PFSK-1 (cell line): Measurements from ENCODE around the gene DMTF1.

Experiments used
- FOXP2 ChIP-seq: optimal IDR thresholded peaks from 2 replicates; pipeline ENCODE3; 2011; ENCODE audit warnings: borderline replicate concordance, control low read depth, inconsistent platforms; ENCODE audit not compliant: insufficient read depth; ENCODE audit errors: extremely low read length, extremely low read depth
- POLR2AphosphoS5 ChIP-seq: IDR thresholded peaks from 2 replicates; pipeline ENCODE4 v1.6.1; 2012; ENCODE audit warnings: low read depth, mild to moderate bottlenecking, control low read depth, low read length, moderate library complexity
- SIN3A ChIP-seq: IDR thresholded peaks from 2 replicates; pipeline ENCODE4 v1.6.1; 2012; ENCODE audit warnings: mild to moderate bottlenecking, low read length, moderate library complexity, borderline replicate concordance; ENCODE audit not compliant: insufficient read depth
- TAF1 ChIP-seq: IDR thresholded peaks from 2 replicates; pipeline ENCODE4 v1.6.1; 2012; ENCODE audit warnings: low read length, control low read depth, borderline replicate concordance; ENCODE audit not compliant: insufficient read depth
- TF ChIP-seq, protein P1 (sequence below), 2 experiments: IDR thresholded peaks; 2 replicates each; pipeline versions ENCODE4 v1.6.1 to v1.8.0; 2011 to 2012; ENCODE audit warnings: low read depth in 2 of 2, low read length in 2 of 2, control low read depth in 1 of 2, inconsistent platforms in 1 of 2, mild to moderate bottlenecking in 1 of 2, moderate library complexity in 1 of 2; ENCODE audit not compliant: insufficient read depth in 1 of 2

The DMTF1 gene

DNA sequence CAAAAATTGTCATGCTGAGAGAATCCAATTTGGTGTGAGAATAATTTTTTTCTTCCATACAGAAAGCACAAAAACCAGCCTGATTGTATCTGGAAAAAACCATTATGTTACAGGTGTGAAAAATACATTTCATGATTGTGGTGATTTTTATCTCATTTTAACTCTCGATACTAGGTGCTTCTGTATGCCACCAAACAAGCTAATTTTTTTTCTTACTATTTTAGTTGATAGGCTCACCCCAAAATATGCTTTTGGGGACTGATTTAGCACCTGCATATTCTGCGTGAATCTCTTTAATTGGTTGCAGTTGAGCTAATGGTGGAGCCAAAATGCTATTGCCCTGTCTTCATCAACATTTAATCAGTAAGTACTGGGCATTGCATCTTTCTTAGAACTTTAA is 1.9 kb downstream of the DMTF1 start:
- TF ChIP-seq POLR2AphosphoS5 (no peak), TAF1 (no peak), FOXP2 (no peak), SIN3A (no peak)
- TF ChIP-seq, protein P1, sequence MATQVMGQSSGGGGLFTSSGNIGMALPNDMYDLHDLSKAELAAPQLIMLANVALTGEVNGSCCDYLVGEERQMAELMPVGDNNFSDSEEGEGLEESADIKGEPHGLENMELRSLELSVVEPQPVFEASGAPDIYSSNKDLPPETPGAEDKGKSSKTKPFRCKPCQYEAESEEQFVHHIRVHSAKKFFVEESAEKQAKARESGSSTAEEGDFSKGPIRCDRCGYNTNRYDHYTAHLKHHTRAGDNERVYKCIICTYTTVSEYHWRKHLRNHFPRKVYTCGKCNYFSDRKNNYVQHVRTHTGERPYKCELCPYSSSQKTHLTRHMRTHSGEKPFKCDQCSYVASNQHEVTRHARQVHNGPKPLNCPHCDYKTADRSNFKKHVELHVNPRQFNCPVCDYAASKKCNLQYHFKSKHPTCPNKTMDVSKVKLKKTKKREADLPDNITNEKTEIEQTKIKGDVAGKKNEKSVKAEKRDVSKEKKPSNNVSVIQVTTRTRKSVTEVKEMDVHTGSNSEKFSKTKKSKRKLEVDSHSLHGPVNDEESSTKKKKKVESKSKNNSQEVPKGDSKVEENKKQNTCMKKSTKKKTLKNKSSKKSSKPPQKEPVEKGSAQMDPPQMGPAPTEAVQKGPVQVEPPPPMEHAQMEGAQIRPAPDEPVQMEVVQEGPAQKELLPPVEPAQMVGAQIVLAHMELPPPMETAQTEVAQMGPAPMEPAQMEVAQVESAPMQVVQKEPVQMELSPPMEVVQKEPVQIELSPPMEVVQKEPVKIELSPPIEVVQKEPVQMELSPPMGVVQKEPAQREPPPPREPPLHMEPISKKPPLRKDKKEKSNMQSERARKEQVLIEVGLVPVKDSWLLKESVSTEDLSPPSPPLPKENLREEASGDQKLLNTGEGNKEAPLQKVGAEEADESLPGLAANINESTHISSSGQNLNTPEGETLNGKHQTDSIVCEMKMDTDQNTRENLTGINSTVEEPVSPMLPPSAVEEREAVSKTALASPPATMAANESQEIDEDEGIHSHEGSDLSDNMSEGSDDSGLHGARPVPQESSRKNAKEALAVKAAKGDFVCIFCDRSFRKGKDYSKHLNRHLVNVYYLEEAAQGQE (IDR thresholded peaks at IDR 0.05; ENCODE audit: insufficient read depth in 1 of 2, low read depth in 2 of 2, low read length in 2 of 2) = no peak

DNA sequence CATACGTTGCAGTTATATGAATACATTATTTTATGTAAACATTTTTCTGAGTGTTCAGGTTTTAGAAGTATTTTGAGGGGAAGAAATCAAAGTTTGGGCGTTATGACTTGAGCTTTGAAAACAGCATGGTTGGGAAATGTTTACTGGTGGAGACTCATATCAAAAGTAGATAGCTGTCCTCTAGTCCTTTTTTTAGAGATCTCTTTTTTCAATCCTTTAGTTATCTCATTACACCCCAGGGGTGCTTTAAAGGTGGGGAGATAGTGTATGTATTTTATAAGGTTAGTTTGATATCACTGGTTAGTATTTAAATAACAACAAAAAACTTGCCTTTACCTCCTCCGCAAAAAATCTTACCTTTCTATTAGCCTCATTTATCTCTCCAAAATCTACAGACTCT is 2.3 kb downstream of the DMTF1 start:
- TF ChIP-seq TAF1 (no peak), POLR2AphosphoS5 (no peak), SIN3A (no peak), FOXP2 (no peak)
- TF ChIP-seq, protein P1 (IDR thresholded peaks at IDR 0.05; ENCODE audit: insufficient read depth in 1 of 2, low read depth in 2 of 2, low read length in 2 of 2) = no peak

DNA sequence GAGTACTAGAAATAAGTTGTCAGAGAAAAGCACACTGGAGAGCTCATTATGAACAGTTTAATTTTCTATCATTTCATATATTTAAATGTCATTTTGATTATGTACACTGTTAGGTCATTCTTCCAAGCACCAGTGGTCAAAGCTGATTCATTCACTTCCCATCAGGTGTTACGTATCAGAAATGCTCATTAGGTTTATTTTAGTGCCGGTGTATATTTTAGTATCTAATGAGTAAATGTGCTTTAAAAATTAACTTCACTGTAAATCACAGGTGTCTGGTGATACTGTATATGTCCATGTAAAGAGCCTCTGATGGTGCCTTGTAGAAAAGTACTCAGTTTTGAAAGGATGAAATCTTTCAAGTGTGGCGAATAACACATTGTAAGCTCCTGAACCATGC is 3.5 kb downstream of the DMTF1 start:
- TF ChIP-seq FOXP2 (no peak), SIN3A (no peak), POLR2AphosphoS5 (no peak), TAF1 (no peak)
- TF ChIP-seq, protein P1 (IDR thresholded peaks at IDR 0.05; ENCODE audit: insufficient read depth in 1 of 2, low read depth in 2 of 2, low read length in 2 of 2) = no peak

DNA sequence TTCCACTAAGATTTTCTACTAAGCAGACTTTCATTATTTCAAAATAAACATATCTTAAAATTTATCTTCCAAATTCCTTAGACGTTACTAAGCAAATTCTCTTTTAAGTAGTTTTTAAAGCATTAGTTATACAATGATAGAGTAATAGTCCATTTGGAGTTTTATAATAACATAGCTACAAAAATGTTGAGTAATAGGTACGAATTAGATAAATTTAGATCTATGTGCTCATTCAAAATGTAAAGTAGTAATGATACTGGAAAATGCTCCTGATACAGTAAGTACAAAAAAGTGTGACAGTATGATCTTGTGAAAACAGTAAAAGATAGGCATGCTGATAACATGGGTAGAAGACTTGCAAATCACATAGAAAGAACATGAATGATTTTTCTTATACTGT is 4.5 kb downstream of the DMTF1 start:
- no peak for TF ChIP-seq SIN3A

DNA sequence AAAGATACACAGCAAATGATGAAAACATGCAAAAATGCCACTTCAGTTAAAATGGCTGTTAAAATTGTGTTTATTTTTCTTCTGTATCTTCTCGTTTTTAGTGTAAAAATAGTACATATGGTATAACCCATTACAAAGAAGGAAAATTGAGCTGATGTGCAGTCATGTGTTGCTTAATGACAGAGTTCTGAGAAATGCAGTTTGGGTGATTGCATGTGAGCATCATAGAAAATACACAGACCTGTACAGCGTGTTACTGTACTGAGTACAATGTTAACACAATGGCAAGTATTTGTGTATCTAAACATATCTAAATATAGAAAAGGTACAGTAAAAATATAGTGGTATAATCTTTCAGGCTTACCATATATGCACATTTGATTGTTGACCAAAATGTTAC is 7.3 kb downstream of the DMTF1 start:
- no peak for TF ChIP-seq FOXP2
- no peak for TF ChIP-seq TAF1
- TF ChIP-seq POLR2AphosphoS5 = no peak
- TF ChIP-seq, protein P1 (IDR thresholded peaks at IDR 0.05; ENCODE audit: insufficient read depth in 1 of 2, low read depth in 2 of 2, low read length in 2 of 2) = no peak
- no peak for TF ChIP-seq SIN3A
